GM12873 (cell line): Measurements from ENCODE around the gene MGST1.

Experiments
- CTCF ChIP-seq: IDR thresholded peaks from 2 replicates; pipeline ENCODE4 v1.5.1; 2012; ENCODE audit warnings: low read depth, mild to moderate bottlenecking, moderate library complexity, low read length, control low read depth; ENCODE audit not compliant: insufficient read depth; ENCODE audit errors: missing control alignments

MGST1 gene

DNA sequence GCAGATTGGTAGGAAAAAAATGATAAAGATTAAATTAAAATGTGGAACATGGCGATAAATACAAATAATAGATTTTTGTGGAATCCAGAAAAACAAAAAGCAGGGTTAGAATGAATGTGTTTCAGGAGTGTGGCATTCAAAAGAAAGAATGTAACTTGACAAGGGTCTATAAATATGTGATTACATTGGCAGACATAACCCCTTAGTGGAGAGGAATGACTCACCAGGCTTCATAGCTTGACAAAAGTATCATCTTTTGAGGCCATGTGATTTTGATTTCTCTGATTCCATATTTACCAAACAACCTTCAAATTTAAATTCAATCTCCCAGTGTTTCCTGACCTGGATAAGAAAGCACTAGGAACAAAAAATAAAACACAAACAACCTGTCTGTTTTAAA lies 24.4 kb upstream of the MGST1 start:
- no peak for TF ChIP-seq CTCF

DNA sequence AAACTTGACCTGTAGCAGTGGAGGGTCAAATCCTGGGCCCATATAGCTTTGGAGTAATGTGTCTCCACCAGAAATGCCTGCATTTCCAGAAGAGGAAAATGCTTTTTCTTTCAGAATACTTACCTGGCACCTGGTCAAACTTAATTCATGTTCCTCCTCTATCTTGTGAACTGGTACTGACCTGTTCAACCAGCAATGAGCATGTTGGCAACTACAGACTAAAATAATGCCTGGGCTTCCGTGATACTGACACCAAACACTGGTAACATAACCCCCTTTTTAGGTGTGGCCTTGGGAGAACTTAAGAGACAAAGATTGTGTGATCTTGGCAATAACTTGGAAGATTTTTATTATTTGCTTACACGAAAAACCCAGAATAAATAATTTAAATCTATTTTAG lies 23.8 kb upstream of the MGST1 start:
- TF ChIP-seq CTCF: no peak

DNA sequence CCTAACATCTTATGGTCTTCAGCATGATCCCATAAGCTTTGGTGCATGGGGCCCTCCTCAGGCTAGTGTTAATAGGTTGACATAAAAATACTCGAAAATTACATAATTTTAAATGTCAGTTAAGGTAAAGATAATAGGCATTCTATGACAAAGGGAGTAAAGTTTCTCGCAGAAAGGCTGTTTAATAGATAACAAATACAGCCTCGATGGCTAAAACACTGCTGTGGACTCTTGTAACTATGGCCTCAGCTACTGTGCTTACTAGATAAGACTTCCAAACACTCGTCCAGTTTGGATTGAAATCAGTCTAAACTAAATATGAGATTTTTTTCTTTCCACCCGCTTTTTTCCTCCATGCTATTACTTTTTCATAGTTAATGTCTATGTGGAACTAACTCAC lies 23.2 kb upstream of the MGST1 start:
- TF ChIP-seq CTCF: no peak

DNA sequence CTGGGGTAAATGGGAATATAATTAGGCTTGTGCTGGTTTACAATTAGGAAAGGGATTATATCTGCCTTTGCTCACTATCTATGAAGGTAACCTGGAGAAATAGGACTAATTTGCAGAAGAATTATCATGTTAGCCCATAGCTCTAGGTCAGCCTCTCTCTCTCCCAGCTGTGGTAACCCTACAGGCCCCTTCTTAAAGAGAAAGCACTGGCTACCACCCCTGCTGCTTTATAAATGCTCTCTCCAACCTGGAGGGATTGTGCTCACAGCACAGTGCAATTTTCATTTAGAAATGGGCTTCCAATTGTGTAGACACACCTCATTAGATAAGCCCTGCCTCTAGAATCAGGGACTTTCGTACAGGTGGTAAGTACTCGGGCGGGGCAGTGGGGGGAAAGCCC lies 22.7 kb upstream of the MGST1 start:
- no peak for TF ChIP-seq CTCF

- TF ChIP-seq CTCF: no peak
Observed at GRCh38 chr12:16325426-16325825, 22.0 kb upstream of the MGST1 start.

DNA sequence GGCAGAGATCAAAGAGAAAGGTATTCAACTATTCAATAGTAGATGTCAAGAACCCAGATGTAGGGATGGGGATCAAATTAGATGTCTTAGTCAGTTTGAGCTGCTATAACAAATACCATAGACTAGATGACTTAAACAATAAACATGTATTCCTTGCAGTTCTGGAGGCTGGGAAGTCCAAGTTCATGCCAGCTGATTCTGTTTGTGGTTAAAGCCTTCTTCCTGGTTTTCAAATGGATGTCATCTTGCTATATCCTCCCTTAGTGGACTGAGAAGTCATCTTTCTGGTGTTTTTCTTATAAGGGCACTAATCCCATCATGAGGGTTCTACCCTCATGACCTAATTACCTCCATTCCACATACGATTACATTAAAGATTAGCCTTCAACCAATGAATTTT lies 19.5 kb upstream of the MGST1 start:
- TF ChIP-seq CTCF: no peak

DNA sequence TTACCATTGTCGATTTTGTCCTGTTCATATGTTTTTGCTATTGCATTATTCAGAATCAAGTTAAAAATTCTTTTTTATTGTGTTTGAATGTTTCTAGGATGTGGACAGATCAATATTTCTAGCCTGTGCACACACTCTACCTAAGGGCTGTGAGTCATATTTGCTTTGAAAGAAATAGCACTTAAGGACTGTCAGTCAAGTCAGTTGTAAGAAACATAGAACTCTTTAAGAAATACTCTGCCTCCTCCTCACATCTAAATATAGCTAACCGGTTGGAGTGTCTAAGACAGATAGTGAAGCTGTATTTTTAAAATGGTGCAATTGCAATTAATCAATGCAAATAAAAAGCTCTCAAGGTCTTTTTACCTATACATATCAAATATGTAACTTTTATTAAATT lies 17.9 kb upstream of the MGST1 start:
- TF ChIP-seq CTCF: no peak

- TF ChIP-seq CTCF: no peak
Observed at GRCh38 chr12:16330560-16330959, 16.9 kb upstream of the MGST1 start.
